Prostate gland (tissue), 2 donors: Measurements from ENCODE around the gene SV2C.

Experiments used
- POLR2AphosphoS5 ChIP-seq: sonication (generic); formaldehyde crosslinking; IDR thresholded peaks from one replicate; pipeline ENCODE4 v1.6.1; 2017; ENCODE audit warnings: antibody characterized with exemption
- TF ChIP-seq, protein P1 (sequence below), 4 experiments: fragments of 200-600 bp in 2 of 4; fragments of 450-650 bp in 2 of 4; sonication (generic) in 2 of 4; IDR thresholded peaks; 1 replicate in 3 of 4; 2 replicates in 1 of 4; pipeline ENCODE4 v1.5.1; 2016 to 2019; ENCODE audit warnings: antibody characterized with exemption in 4 of 4, mild to moderate bottlenecking in 2 of 4, moderate library complexity in 2 of 4

GRCh38 chr5:76225336-76225735 is 142.2 kb downstream of the SV2C start:
- TF ChIP-seq, protein P1, sequence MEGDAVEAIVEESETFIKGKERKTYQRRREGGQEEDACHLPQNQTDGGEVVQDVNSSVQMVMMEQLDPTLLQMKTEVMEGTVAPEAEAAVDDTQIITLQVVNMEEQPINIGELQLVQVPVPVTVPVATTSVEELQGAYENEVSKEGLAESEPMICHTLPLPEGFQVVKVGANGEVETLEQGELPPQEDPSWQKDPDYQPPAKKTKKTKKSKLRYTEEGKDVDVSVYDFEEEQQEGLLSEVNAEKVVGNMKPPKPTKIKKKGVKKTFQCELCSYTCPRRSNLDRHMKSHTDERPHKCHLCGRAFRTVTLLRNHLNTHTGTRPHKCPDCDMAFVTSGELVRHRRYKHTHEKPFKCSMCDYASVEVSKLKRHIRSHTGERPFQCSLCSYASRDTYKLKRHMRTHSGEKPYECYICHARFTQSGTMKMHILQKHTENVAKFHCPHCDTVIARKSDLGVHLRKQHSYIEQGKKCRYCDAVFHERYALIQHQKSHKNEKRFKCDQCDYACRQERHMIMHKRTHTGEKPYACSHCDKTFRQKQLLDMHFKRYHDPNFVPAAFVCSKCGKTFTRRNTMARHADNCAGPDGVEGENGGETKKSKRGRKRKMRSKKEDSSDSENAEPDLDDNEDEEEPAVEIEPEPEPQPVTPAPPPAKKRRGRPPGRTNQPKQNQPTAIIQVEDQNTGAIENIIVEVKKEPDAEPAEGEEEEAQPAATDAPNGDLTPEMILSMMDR (IDR thresholded peaks at IDR 0.05) = no peak
- no peak for TF ChIP-seq POLR2AphosphoS5
